IPS-15b (cell line): ENCODE measurements around the gene RETREG1.

Source experiments
- H3K27me3 ChIP-seq: one replicate; pipeline ENCODE4 v1.6.1; 2013; ENCODE audit warnings: low read length; ENCODE audit not compliant: control insufficient read depth, insufficient read depth
- H3K36me3 ChIP-seq: one replicate; pipeline ENCODE4 v1.6.1; 2013; ENCODE audit warnings: low read length; ENCODE audit not compliant: control insufficient read depth, insufficient read depth
- H3K4me1 ChIP-seq: one replicate; pipeline ENCODE4 v1.6.1; 2013; ENCODE audit warnings: mild to moderate bottlenecking, low read length; ENCODE audit not compliant: control insufficient read depth, insufficient read depth
- H3K4me3 ChIP-seq: one replicate; pipeline ENCODE4 v1.5.1; 2013; ENCODE audit warnings: low read depth, low read length
- H3K9ac ChIP-seq: one replicate; pipeline ENCODE4 v1.6.1; 2013; ENCODE audit warnings: low read depth, mild to moderate bottlenecking, low read length
- H3K9me3 ChIP-seq: one replicate; pipeline ENCODE4 v1.6.1; 2013; ENCODE audit warnings: mild to moderate bottlenecking, low read length; ENCODE audit not compliant: control insufficient read depth, insufficient read depth

The RETREG1 gene

DNA sequence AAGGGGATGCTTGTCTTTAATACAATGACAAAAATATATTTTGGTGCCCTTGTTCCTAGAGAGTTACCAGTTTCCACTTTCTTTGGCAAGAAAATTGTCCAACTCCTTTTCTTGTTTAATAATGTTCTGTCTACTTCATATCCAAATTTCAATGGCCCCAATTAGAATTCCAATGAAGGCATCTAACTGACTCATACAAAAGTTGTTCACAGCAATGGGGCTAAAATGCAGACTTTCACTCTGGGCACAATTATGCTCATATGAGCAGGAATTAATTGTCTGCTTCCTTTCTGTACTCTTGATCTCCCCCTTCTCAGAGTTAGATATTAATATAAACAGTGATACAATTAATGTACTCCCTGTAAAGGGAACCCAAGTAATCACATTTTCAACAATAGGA lies 109.1 kb downstream of the RETREG1 start:
- peaks cover 3% of the 10 kb centered on the region for H3K4me1 ChIP-seq
- H3K9me3 ChIP-seq = no peaks in the 10 kb centered on the region
- H3K36me3 ChIP-seq = no peaks in the 10 kb centered on the region
- no peak overlapping the region for H3K9ac ChIP-seq
- H3K27me3 ChIP-seq = no peaks in the 10 kb centered on the region
- H3K4me3 ChIP-seq = no peak overlapping the region

DNA sequence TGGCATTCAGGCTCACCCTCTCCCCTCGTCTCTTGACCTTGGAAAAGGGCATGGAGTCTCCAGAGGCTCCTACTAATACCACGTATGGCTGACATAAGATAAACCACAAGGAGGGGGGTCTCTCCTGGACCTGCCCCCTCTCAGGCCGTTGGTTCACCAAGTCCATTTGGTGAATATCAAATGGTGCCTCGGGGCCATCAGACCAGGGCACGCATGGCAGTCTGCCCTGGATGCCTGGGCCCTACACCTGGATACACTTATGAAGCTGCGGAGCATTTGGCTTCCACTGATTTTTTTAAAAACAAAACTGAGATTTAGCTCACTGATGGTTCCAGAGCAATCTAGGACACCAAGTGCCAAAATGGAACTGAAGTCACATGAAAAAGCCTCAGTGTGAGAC lies 110.9 kb downstream of the RETREG1 start:
- no peaks in the 10 kb centered on the region for H3K27me3 ChIP-seq
- no peak overlapping the region for H3K4me3 ChIP-seq
- H3K4me1 ChIP-seq = peaks cover 3% of the 10 kb centered on the region

GRCh38 chr5:16505140-16505891 lies 111.5 kb downstream of the RETREG1 start:
- Histone ChIP-seq H3K36me3 (no peaks in the 10 kb centered on the region), H3K9ac (no peak overlapping the region), H3K9me3 (no peaks in the 10 kb centered on the region), H3K4me3 (no peak overlapping the region), H3K27me3 (no peaks in the 10 kb centered on the region), H3K4me1 (peaks cover 3% of the 10 kb centered on the region)

More for the DNA sequence above, 110.9 kb downstream of the RETREG1 start:
- Histone ChIP-seq H3K9me3 (no peaks in the 10 kb centered on the region), H3K9ac (no peak overlapping the region), H3K36me3 (no peaks in the 10 kb centered on the region)

- H3K27me3 ChIP-seq = no peaks in the 10 kb centered on the region
- H3K4me3 ChIP-seq = no peak overlapping the region
- H3K4me1 ChIP-seq = peaks cover 3% of the 10 kb centered on the region
- no peaks in the 10 kb centered on the region for H3K36me3 ChIP-seq
- H3K9me3 ChIP-seq = no peaks in the 10 kb centered on the region
- H3K9ac ChIP-seq = no peak overlapping the region
Measured at GRCh38 chr5:16504571-16504970, 112.2 kb downstream of the RETREG1 start.

DNA sequence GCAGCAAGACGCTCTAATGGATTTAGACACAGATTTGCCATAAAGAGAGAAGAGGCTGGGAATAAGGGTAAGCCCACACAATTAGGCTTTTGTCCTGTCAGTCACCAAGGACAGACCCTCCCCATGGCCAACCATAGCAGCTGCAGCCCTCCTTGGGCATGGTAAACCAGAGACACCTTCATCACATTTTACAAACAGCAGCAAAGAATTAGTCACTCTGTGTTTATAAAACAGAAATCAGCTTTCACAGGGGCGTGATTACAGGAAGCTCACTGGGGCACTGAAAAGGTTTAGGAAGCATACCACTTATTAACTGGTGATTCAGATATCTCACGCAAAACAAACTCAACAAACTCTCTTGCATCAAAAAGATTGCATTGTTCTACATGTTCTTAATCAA lies 113.9 kb downstream of the RETREG1 start:
- H3K9me3 ChIP-seq = no peaks in the 10 kb centered on the region
- no peak overlapping the region for H3K4me3 ChIP-seq
- H3K36me3 ChIP-seq = no peaks in the 10 kb centered on the region
- no peak overlapping the region for H3K9ac ChIP-seq
- H3K27me3 ChIP-seq = no peaks in the 10 kb centered on the region
- H3K4me1 ChIP-seq = no peaks in the 10 kb centered on the region

DNA sequence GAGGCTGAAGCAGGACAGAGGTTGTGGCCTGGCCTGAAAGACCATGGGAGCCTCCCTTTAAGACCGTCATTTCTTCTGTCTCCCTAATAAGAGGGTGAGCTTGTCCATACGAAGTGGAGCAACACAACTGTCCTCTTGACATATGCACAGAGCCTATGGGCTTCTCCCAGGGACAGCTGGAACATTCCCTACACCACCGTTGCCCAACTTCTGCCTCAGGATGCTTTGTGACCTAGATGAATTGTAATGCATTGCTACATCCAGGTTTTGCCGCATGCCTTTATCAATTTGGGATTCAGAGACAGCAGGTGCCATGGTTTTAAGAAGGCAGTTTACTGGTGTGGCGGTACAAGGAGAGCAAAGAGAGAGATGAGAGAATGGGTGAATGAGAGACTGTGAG lies 116.8 kb downstream of the RETREG1 start:
- Histone ChIP-seq H3K4me1 (no peaks in the 10 kb centered on the region), H3K36me3 (no peaks in the 10 kb centered on the region), H3K4me3 (no peak overlapping the region), H3K27me3 (no peaks in the 10 kb centered on the region), H3K9me3 (peaks cover 3% of the 10 kb centered on the region), H3K9ac (no peak overlapping the region)

GRCh38 chr5:16497546-16497945 lies 119.3 kb downstream of the RETREG1 start:
- Histone ChIP-seq H3K9me3 (peaks cover 5% of the 10 kb centered on the region), H3K9ac (no peak overlapping the region), H3K4me3 (no peak overlapping the region), H3K4me1 (no peaks in the 10 kb centered on the region), H3K27me3 (no peaks in the 10 kb centered on the region), H3K36me3 (no peaks in the 10 kb centered on the region)

DNA sequence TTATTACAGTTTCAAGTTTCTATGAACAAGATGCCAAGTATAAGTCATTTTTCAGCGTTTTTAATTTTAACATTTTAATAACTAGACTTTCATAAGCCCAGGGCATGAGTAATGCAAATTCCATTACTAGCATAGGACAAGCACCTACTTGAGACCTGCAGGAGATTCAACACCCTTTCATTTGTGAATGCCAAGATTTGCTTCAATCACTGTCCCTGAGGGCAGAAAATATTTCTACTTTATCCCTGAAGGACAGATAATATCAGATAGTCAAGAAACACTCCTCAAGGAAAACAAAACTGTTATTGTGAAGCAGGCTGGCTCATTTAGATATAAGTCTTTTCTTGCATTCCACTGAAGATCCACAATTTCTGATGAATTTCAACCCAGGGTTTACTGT lies 123.5 kb downstream of the RETREG1 start:
- H3K27me3 ChIP-seq = no peaks in the 10 kb centered on the region

GRCh38 chr5:16492398-16493140 lies 124.2 kb downstream of the RETREG1 start:
- Histone ChIP-seq H3K27me3 (no peaks in the 10 kb centered on the region), H3K9ac (no peak overlapping the region), H3K9me3 (peaks cover 5% of the 10 kb centered on the region), H3K4me3 (no peak overlapping the region), H3K4me1 (no peaks in the 10 kb centered on the region), H3K36me3 (no peaks in the 10 kb centered on the region)

More for the DNA sequence above, 123.5 kb downstream of the RETREG1 start:
- H3K9me3 ChIP-seq = peaks cover 5% of the 10 kb centered on the region
- no peak overlapping the region for H3K4me3 ChIP-seq
- no peaks in the 10 kb centered on the region for H3K36me3 ChIP-seq
- no peak overlapping the region for H3K9ac ChIP-seq
- H3K4me1 ChIP-seq = no peaks in the 10 kb centered on the region

DNA sequence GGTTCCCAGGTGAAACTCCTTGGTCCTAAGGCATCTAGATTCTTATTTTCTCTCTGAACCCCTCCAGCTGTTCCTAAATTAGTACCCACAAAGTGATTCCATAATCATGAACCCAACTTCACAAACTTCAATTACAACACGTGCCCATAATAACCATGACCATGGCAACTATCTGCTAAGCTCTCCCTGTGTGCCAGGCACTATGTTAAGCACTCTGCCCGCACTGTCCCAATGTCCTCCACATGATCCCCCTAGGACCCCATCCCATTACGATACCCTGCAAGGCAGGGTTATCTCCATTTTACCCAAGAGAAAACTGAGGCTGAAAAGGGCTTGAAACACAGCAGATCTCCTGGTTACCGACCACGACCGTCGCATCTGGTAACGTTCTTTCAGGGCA lies 125.9 kb downstream of the RETREG1 start:
- Histone ChIP-seq H3K9ac (no peak overlapping the region), H3K4me1 (no peaks in the 10 kb centered on the region), H3K27me3 (no peaks in the 10 kb centered on the region), H3K36me3 (no peaks in the 10 kb centered on the region), H3K9me3 (peaks cover 5% of the 10 kb centered on the region), H3K4me3 (no peak overlapping the region)

- H3K9ac ChIP-seq = no peak overlapping the region
Measured at GRCh38 chr5:16489322-16489791, 127.4 kb downstream of the RETREG1 start.

GRCh38 chr5:16487456-16487855 lies 129.3 kb downstream of the RETREG1 start:
- H3K27me3 ChIP-seq = no peaks in the 10 kb centered on the region
- H3K9ac ChIP-seq = no peak overlapping the region
- no peaks in the 10 kb centered on the region for H3K4me1 ChIP-seq
- H3K9me3 ChIP-seq = no peaks in the 10 kb centered on the region
- no peaks in the 10 kb centered on the region for H3K36me3 ChIP-seq
- no peak overlapping the region for H3K4me3 ChIP-seq

More at GRCh38 chr5:16489322-16489791, 127.4 kb downstream of the RETREG1 start:
- Histone ChIP-seq H3K36me3 (no peaks in the 10 kb centered on the region), H3K4me1 (no peaks in the 10 kb centered on the region), H3K9me3 (no peaks in the 10 kb centered on the region), H3K27me3 (no peaks in the 10 kb centered on the region), H3K4me3 (no peak overlapping the region)
